Measurements from ENCODE around the gene CAND1. TPM values are rescaled to one million over a fixed set of nuclear protein-coding genes. Genes with fewer than 3 reads are reported as not detected.

CAND1 gene
- total and polyA plus RNA-seq, 2 of the 8 experiments (the other 6 are each of a cell fraction or from before 2014, with no cell fraction given): 39.4 to 271 TPM

DNA sequence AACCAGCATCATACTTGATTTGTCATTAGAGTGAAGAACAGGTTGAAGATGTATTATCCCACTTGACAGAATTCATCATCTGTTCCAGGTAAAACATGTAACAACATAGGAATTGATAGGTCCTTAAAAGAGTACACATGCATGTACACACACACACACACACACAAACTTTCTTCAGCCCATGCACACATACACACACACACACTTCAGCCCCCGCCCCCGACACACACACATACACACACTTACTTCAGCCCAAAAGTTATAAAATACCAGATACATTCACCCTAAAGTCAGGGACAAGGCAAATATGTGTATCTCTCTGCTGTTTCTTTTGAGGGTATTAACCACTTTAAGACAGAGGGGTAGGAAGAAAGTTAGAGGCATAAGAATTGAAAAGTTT is 15.4 kb downstream of the CAND1 start (continued):
- TF ChIP-seq, protein P1, sequence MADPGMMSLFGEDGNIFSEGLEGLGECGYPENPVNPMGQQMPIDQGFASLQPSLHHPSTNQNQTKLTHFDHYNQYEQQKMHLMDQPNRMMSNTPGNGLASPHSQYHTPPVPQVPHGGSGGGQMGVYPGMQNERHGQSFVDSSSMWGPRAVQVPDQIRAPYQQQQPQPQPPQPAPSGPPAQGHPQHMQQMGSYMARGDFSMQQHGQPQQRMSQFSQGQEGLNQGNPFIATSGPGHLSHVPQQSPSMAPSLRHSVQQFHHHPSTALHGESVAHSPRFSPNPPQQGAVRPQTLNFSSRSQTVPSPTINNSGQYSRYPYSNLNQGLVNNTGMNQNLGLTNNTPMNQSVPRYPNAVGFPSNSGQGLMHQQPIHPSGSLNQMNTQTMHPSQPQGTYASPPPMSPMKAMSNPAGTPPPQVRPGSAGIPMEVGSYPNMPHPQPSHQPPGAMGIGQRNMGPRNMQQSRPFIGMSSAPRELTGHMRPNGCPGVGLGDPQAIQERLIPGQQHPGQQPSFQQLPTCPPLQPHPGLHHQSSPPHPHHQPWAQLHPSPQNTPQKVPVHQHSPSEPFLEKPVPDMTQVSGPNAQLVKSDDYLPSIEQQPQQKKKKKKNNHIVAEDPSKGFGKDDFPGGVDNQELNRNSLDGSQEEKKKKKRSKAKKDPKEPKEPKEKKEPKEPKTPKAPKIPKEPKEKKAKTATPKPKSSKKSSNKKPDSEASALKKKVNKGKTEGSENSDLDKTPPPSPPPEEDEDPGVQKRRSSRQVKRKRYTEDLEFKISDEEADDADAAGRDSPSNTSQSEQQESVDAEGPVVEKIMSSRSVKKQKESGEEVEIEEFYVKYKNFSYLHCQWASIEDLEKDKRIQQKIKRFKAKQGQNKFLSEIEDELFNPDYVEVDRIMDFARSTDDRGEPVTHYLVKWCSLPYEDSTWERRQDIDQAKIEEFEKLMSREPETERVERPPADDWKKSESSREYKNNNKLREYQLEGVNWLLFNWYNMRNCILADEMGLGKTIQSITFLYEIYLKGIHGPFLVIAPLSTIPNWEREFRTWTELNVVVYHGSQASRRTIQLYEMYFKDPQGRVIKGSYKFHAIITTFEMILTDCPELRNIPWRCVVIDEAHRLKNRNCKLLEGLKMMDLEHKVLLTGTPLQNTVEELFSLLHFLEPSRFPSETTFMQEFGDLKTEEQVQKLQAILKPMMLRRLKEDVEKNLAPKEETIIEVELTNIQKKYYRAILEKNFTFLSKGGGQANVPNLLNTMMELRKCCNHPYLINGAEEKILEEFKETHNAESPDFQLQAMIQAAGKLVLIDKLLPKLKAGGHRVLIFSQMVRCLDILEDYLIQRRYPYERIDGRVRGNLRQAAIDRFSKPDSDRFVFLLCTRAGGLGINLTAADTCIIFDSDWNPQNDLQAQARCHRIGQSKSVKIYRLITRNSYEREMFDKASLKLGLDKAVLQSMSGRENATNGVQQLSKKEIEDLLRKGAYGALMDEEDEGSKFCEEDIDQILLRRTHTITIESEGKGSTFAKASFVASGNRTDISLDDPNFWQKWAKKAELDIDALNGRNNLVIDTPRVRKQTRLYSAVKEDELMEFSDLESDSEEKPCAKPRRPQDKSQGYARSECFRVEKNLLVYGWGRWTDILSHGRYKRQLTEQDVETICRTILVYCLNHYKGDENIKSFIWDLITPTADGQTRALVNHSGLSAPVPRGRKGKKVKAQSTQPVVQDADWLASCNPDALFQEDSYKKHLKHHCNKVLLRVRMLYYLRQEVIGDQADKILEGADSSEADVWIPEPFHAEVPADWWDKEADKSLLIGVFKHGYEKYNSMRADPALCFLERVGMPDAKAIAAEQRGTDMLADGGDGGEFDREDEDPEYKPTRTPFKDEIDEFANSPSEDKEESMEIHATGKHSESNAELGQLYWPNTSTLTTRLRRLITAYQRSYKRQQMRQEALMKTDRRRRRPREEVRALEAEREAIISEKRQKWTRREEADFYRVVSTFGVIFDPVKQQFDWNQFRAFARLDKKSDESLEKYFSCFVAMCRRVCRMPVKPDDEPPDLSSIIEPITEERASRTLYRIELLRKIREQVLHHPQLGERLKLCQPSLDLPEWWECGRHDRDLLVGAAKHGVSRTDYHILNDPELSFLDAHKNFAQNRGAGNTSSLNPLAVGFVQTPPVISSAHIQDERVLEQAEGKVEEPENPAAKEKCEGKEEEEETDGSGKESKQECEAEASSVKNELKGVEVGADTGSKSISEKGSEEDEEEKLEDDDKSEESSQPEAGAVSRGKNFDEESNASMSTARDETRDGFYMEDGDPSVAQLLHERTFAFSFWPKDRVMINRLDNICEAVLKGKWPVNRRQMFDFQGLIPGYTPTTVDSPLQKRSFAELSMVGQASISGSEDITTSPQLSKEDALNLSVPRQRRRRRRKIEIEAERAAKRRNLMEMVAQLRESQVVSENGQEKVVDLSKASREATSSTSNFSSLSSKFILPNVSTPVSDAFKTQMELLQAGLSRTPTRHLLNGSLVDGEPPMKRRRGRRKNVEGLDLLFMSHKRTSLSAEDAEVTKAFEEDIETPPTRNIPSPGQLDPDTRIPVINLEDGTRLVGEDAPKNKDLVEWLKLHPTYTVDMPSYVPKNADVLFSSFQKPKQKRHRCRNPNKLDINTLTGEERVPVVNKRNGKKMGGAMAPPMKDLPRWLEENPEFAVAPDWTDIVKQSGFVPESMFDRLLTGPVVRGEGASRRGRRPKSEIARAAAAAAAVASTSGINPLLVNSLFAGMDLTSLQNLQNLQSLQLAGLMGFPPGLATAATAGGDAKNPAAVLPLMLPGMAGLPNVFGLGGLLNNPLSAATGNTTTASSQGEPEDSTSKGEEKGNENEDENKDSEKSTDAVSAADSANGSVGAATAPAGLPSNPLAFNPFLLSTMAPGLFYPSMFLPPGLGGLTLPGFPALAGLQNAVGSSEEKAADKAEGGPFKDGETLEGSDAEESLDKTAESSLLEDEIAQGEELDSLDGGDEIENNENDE (IDR thresholded peaks at IDR 0.05; ENCODE audit: insufficient replicate concordance, low read length): no peak
- no peak for TF ChIP-seq BACH1 (IDR thresholded peaks at IDR 0.05; ENCODE audit: low read length)
- TF ChIP-seq, protein P2, sequence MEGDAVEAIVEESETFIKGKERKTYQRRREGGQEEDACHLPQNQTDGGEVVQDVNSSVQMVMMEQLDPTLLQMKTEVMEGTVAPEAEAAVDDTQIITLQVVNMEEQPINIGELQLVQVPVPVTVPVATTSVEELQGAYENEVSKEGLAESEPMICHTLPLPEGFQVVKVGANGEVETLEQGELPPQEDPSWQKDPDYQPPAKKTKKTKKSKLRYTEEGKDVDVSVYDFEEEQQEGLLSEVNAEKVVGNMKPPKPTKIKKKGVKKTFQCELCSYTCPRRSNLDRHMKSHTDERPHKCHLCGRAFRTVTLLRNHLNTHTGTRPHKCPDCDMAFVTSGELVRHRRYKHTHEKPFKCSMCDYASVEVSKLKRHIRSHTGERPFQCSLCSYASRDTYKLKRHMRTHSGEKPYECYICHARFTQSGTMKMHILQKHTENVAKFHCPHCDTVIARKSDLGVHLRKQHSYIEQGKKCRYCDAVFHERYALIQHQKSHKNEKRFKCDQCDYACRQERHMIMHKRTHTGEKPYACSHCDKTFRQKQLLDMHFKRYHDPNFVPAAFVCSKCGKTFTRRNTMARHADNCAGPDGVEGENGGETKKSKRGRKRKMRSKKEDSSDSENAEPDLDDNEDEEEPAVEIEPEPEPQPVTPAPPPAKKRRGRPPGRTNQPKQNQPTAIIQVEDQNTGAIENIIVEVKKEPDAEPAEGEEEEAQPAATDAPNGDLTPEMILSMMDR (IDR thresholded peaks at IDR 0.05; ENCODE audit: control extremely low read depth in 1 of 3, insufficient read depth in 1 of 3, low read depth in 1 of 3, low read length in 3 of 3): no peak
- TF ChIP-seq SIN3A (conservative IDR thresholded peaks at IDR 0.05 in 1 of 2, IDR thresholded peaks at IDR 0.05 in 1 of 2; ENCODE audit: low read depth in 1 of 2, low read length in 2 of 2): no peak
- TF ChIP-seq PHF8 (conservative IDR thresholded peaks at IDR 0.05; ENCODE audit: low read depth, low read length): no peak
- no peak for TF ChIP-seq JUND (IDR thresholded peaks at IDR 0.05; ENCODE audit: low read length)
- TF ChIP-seq, protein P3, sequence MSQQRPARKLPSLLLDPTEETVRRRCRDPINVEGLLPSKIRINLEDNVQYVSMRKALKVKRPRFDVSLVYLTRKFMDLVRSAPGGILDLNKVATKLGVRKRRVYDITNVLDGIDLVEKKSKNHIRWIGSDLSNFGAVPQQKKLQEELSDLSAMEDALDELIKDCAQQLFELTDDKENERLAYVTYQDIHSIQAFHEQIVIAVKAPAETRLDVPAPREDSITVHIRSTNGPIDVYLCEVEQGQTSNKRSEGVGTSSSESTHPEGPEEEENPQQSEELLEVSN (IDR thresholded peaks at IDR 0.05): no peak
- TF ChIP-seq SAP30 (IDR thresholded peaks at IDR 0.05; ENCODE audit: insufficient read depth, insufficient replicate concordance, low read length): no peak
